AG10803 (cell line): ENCODE measurements around the gene TCF7L1.
A peak's percentile ranks its signal among the peaks of the same experiment; 100 is the strongest.

Experiments
- DNase-seq: peaks from one replicate; pipeline ENCODE4 v3.0.0; 2010; ENCODE audit warnings: low read depth
- H3K4me3 ChIP-seq: 2 replicates; pipeline ENCODE4 v1.5.1; 2011; ENCODE audit warnings: mild to moderate bottlenecking, low read length, control low read depth
- CTCF ChIP-seq: conservative IDR thresholded peaks from 2 replicates; pipeline ENCODE4 v1.5.1; 2011; ENCODE audit warnings: mild to moderate bottlenecking, low read length, control low read depth, inconsistent platforms

TCF7L1 gene

GRCh38 chr2:85095094-85095493, 38.1 kb upstream of the TCF7L1 start:
- peak; percentile 51 for DNase-seq
- no peak overlapping the region for H3K4me3 ChIP-seq
- no peak for TF ChIP-seq CTCF

GRCh38 chr2:85096616-85097015, 36.6 kb upstream of the TCF7L1 start:
- DNase-seq, result no peak
- TF ChIP-seq CTCF, result no peak
- no peak overlapping the region for H3K4me3 ChIP-seq

GRCh38 chr2:85104228-85104627, 29.0 kb upstream of the TCF7L1 start:
- no peak for DNase-seq
- TF ChIP-seq CTCF, result no peak
- H3K4me3 ChIP-seq, result no peak overlapping the region

GRCh38 chr2:85106489-85107180, 26.6 kb upstream of the TCF7L1 start:
- TF ChIP-seq CTCF, result no peak
- peak; percentile 48 for DNase-seq
- H3K4me3 ChIP-seq, result no peak overlapping the region

- DNase-seq, result peak; percentile 65
- no peak for TF ChIP-seq CTCF
- no peak overlapping the region for H3K4me3 ChIP-seq
These were observed 22.1 kb upstream of the TCF7L1 start for GRCh38 chr2:85110991-85111560.

- no peak overlapping the region for H3K4me3 ChIP-seq
- DNase-seq, result peak; percentile 56
- TF ChIP-seq CTCF, result no peak
These were observed 21.3 kb upstream of the TCF7L1 start for GRCh38 chr2:85111819-85112281.

- TF ChIP-seq CTCF, result no peak
- DNase-seq, result peak; percentile 29
- no peak overlapping the region for H3K4me3 ChIP-seq
These were observed 20.1 kb upstream of the TCF7L1 start for GRCh38 chr2:85112906-85113625.
